Neuronal stem cell (in vitro differentiated cells): ENCODE results near the gene CDH23.

Experiments used
- DNase-seq: peaks from one replicate; pipeline ENCODE4 v3.0.0-alpha.2; 2013; ENCODE audit warnings: low spot score
- H2AFZ ChIP-seq: one replicate; pipeline ENCODE4 v1.6.1; 2013; ENCODE audit warnings: mild to moderate bottlenecking, low read length, inconsistent platforms
- H2AK5ac ChIP-seq: 2 replicates; pipeline ENCODE4 v1.6.1; 2013; ENCODE audit warnings: low read depth, mild to moderate bottlenecking, inconsistent platforms, low read length, moderate library complexity, mixed read lengths
- H2BK120ac ChIP-seq: 2 replicates; pipeline ENCODE4 v1.6.1; 2013; ENCODE audit warnings: low read depth, mild to moderate bottlenecking, inconsistent platforms, low read length, moderate library complexity, mixed read lengths
- H2BK12ac ChIP-seq: one replicate; pipeline ENCODE4 v1.6.1; 2013; ENCODE audit warnings: low read length, inconsistent platforms
- H2BK15ac ChIP-seq: 2 replicates; pipeline ENCODE4 v1.6.1; 2013; ENCODE audit warnings: mild to moderate bottlenecking, low read length, inconsistent platforms, mixed read lengths
- H2BK5ac ChIP-seq: one replicate; pipeline ENCODE4 v1.6.1; 2013; ENCODE audit warnings: inconsistent platforms, mild to moderate bottlenecking, low read length, moderate library complexity
- H3K14ac ChIP-seq: one replicate; pipeline ENCODE4 v1.6.1; 2013; ENCODE audit warnings: low read length, inconsistent platforms
- H3K18ac ChIP-seq: 2 replicates; pipeline ENCODE4 v1.6.1; 2013; ENCODE audit warnings: low read length, inconsistent platforms
- H3K23ac ChIP-seq: 2 replicates; pipeline ENCODE4 v1.6.1; 2013; ENCODE audit warnings: low read depth, mild to moderate bottlenecking, mixed read lengths, low read length, inconsistent platforms; ENCODE audit not compliant: poor library complexity
- H3K27ac ChIP-seq: replicated peaks from 3 replicates; pipeline ENCODE4 v1.5.1; 2013; ENCODE audit warnings: low read length, inconsistent platforms
- H3K27me3 ChIP-seq, 3 experiments: 2 replicates each; pipeline ENCODE4 v1.6.1; 2013; ENCODE audit warnings: low read length in 3 of 3, mild to moderate bottlenecking in 2 of 3, inconsistent platforms in 1 of 3, low read depth in 1 of 3, mixed read lengths in 1 of 3, moderate library complexity in 1 of 3; ENCODE audit not compliant: control insufficient read depth in 3 of 3, insufficient read depth in 3 of 3
- H3K36me3 ChIP-seq, 2 donors: replicated peaks in 1 of 2; 2 replicates each; pipeline ENCODE4 v1.6.1; 2013; ENCODE audit warnings: low read length in 2 of 2; ENCODE audit not compliant: control insufficient read depth in 2 of 2, insufficient read depth in 2 of 2
- H3K4ac ChIP-seq: 2 replicates; pipeline ENCODE4 v1.6.1; 2013; ENCODE audit warnings: inconsistent platforms, mild to moderate bottlenecking, low read length, moderate library complexity
- H3K4me1 ChIP-seq, 2 donors: 1 replicate in 1 of 2; 2 replicates in 1 of 2; pipeline ENCODE4 v1.6.1; 2013; ENCODE audit warnings: low read length in 2 of 2, low read depth in 1 of 2; ENCODE audit not compliant: control insufficient read depth in 2 of 2, insufficient read depth in 1 of 2
- H3K4me2 ChIP-seq: one replicate; pipeline ENCODE4 v1.6.1; 2013; ENCODE audit warnings: mild to moderate bottlenecking, low read length, inconsistent platforms; ENCODE audit not compliant: insufficient read depth, poor library complexity, severe bottlenecking
- H3K4me3 ChIP-seq, 2 donors: 2 replicates each; pipeline ENCODE4 v1.5.1; 2013; ENCODE audit warnings: low read length in 2 of 2, mild to moderate bottlenecking in 2 of 2, inconsistent platforms in 1 of 2, moderate library complexity in 1 of 2
- H3K79me1 ChIP-seq: one replicate; pipeline ENCODE4 v1.6.1; 2013; ENCODE audit warnings: low read depth, mild to moderate bottlenecking, inconsistent platforms, low read length, moderate library complexity
- H3K9ac ChIP-seq: one replicate; pipeline ENCODE4 v1.6.1; 2013; ENCODE audit warnings: mild to moderate bottlenecking, low read depth, low read length, inconsistent platforms; ENCODE audit not compliant: poor library complexity
- H3K9me3 ChIP-seq, 2 donors: replicated peaks in 1 of 2; 2 replicates each; pipeline versions ENCODE3 to v1.6.1; 2013; ENCODE audit warnings: low read length in 2 of 2, mild to moderate bottlenecking in 2 of 2, inconsistent platforms in 1 of 2, low read depth in 1 of 2, mixed read lengths in 1 of 2, moderate library complexity in 1 of 2; ENCODE audit not compliant: control insufficient read depth in 2 of 2, insufficient read depth in 1 of 2
- H4K8ac ChIP-seq: one replicate; pipeline ENCODE4 v1.6.1; 2013; ENCODE audit warnings: low read depth, mild to moderate bottlenecking, inconsistent platforms, low read length, moderate library complexity
- H4K91ac ChIP-seq: one replicate; pipeline ENCODE4 v1.6.1; 2013; ENCODE audit warnings: low read length, low read depth, mild to moderate bottlenecking, inconsistent platforms; ENCODE audit not compliant: poor library complexity
- WGBS, 2 donors: extraction: QIAGEN DNeasy Blood & Tissue Kit; methylation state at CpG; one replicate each; pipeline ENCODE4 v1.1.7; 2013; ENCODE audit warnings: missing lambda C conversion rate in 2 of 2, mixed read lengths in 1 of 2; ENCODE audit not compliant: insufficient read length in 2 of 2, insufficient replicate concordance in 1 of 2; ENCODE audit errors: extremely low coverage in 2 of 2; 5-methylcytosine and 5-hydroxymethylcytosine counted together

CDH23 gene

DNA sequence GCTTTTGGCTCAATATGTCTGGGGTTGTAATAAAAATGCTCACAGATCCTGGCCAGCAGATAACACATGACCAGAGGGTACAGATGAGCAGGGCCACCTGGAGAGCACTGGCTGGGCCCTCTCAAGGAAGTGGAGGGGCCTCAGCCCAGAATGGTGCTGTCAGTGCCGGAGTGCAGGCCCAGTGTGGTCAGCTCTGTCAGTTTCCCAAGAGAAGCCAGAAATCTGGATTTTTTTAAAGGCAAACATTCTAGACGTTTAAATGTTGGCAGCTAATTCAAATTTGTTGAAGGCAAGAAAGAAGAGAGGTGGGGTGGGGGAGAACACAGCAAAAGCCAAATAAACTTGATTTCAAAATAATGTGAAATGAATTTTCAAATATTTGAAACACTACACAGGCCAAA is 320.8 kb downstream of the CDH23 start:
- Histone ChIP-seq H2BK5ac (no peak overlapping the region), H4K91ac (no peak overlapping the region), H3K4me1 (peaks cover 0 to 22% of the 10 kb centered on the region in 2 donors), H3K27ac (no peak overlapping the region), H3K9ac (no peak overlapping the region), H3K14ac (no peak overlapping the region), H2BK12ac (no peak overlapping the region), H4K8ac (no peak overlapping the region), H3K18ac (no peak overlapping the region), H3K36me3 (no peaks in the 10 kb centered on the region), H3K4me2 (no peak overlapping the region), H3K23ac (no peak overlapping the region), H3K4ac (no peak overlapping the region), H2BK15ac (no peak overlapping the region), H2AFZ (no peak overlapping the region), H3K4me3 (no peak overlapping the region), H3K9me3 (no peaks in the 10 kb centered on the region), H2AK5ac (no peak overlapping the region), H3K79me1 (peaks cover 2% of the 10 kb centered on the region), H3K27me3 (peaks cover 0 to 28% (median 0%) of the 10 kb centered on the region in 3 experiments), H2BK120ac (no peak overlapping the region)
- no CpG with 5 or more reads among the region's 2 CpGs for WGBS, 2 donors
- no peak for DNase-seq

DNA sequence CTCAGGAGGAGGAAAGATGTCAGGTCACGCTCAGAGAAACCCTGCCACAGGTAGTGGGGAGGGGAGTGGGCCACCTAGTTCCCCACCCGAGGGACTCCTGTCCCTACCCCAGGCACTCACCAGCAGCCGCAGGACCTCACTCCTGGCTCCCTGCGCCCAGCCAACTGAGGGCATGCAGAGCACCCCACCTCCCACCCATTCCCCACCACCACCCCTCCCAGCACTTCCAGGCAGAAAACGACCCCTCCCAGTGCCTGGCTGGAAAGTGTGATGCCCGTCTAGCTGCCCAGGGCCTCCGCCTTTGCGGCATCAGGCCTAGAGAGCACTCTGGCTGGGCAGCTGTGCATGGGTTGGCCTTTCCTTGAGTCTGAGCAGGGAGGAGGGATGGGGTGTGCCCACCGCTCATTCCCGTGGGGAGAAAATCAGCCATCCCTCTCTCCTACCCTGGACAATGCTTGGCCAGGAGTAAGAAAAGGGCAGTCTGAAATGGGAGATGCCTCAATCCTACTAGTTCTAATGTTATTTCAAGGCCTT is 321.5 kb downstream of the CDH23 start:
- H3K79me1 ChIP-seq, result peaks cover 2% of the 10 kb centered on the region
- H3K4me2 ChIP-seq, result no peak overlapping the region
- WGBS, 2 donors, result no CpG with 5 or more reads among the region's 10 CpGs

DNA sequence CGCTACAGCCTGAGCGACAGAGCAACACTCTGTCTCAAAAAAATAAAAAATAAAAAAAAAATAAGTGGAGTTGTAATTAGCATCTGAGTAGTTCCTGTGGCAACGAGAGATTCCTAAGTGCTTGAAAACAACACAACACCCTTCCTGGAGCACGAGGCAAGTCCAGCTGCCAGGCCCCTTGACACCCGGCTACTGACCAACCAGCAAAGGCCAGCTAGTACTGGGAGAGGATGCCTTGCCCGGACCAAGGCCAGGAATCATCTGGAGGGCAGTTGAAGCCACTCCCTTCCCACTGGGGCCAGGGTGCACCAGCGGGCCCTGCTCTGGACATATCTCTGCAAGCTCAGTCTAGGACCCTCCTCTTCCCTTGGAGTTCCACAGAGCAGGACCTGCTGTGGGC is 322.3 kb downstream of the CDH23 start:
- WGBS, 2 donors, result no CpG with 5 or more reads among the region's 7 CpGs
- no peak overlapping the region for H2AFZ ChIP-seq
- peak overlapping the region; percentile 17 for H2BK5ac ChIP-seq
- no peak overlapping the region for H3K23ac ChIP-seq
- H2BK120ac ChIP-seq, result peak overlapping the region; percentile 63
- H2BK15ac ChIP-seq, result no peak overlapping the region
- peak overlapping the region; percentile 56 for H2AK5ac ChIP-seq
- H3K4me1 ChIP-seq, result peaks cover 0 to 14% of the 10 kb centered on the region in 2 donors
- no peak overlapping the region for H3K9ac ChIP-seq
- no peak overlapping the region for H3K4ac ChIP-seq
- H4K91ac ChIP-seq, result no peak overlapping the region
- H3K14ac ChIP-seq, result no peak overlapping the region
- H3K4me3 ChIP-seq, result no peak overlapping the region
- peak overlapping the region; percentile 4 for H3K18ac ChIP-seq
- H2BK12ac ChIP-seq, result no peak overlapping the region
- peaks cover 0 to 28% (median 0%) of the 10 kb centered on the region in 3 experiments for H3K27me3 ChIP-seq
- no peaks in the 10 kb centered on the region for H3K36me3 ChIP-seq
- no peak overlapping the region for H3K27ac ChIP-seq
- peaks cover 2% of the 10 kb centered on the region for H3K79me1 ChIP-seq
- peak overlapping the region; percentile 1 for H4K8ac ChIP-seq
- DNase-seq, result no peak
- no peaks in the 10 kb centered on the region for H3K9me3 ChIP-seq
- H3K4me2 ChIP-seq, result no peak overlapping the region

More for the DNA sequence above, 321.5 kb downstream of the CDH23 start:
- Histone ChIP-seq H3K4me3 (no peak overlapping the region), H3K36me3 (no peaks in the 10 kb centered on the region), H2AFZ (no peak overlapping the region), H2BK120ac (no peak overlapping the region), H3K9me3 (no peaks in the 10 kb centered on the region), H4K91ac (no peak overlapping the region), H3K23ac (no peak overlapping the region), H3K27ac (no peak overlapping the region), H3K14ac (no peak overlapping the region), H2BK5ac (no peak overlapping the region), H3K18ac (no peak overlapping the region), H2BK15ac (no peak overlapping the region), H2AK5ac (peak overlapping the region; percentile 57), H2BK12ac (no peak overlapping the region), H3K4ac (no peak overlapping the region), H4K8ac (no peak overlapping the region), H3K4me1 (peaks cover 0 to 21% of the 10 kb centered on the region in 2 donors), H3K27me3 (peaks cover 0 to 28% (median 0%) of the 10 kb centered on the region in 3 experiments), H3K9ac (no peak overlapping the region)
- no peak for DNase-seq

DNA sequence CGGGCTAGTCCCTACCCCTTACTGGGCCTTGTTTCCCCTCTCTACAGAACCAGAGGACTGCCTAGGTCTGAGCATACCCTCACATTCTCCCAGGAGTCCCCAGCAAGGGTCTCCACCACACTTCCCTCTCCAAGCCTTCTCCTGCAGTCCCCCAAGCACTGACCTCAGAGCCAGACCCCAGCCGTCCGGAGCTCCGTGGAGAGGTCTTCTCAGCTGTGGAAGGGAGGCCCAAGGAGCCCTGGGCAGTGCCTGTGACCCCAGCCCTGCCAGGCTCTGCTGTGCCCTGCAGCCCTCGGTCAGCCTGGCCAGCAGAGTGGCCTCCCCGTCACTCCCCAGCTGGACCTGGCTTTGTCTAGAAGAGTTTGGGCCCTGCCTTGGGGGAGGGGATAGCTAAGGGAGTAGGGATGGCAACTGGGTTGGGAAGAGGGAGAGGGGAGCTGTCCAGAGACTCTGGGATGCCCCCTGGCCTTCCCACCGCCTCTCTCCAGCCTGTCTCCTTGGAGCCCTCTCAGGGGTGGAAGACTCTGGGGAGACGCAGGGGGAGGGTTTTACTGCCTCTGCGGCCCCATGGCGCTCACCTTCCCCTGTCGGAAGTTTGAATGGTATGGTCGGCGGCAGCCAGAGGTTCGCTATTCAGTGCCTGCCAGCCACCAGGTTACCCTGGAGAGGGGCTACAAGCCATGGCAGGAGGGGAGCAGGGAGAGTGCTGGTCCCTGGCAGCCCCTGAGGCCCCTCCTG is 322.9 kb downstream of the CDH23 start, which contains the start of gene C10orf105:
C10orf105 (minus strand) TSS at position 315 of the 738 bp plus-strand sequence. CDS start 3,441 bp downstream, outside the sequence.
- Histone ChIP-seq H2AFZ (no peak within 1 kb of the TSS), H3K4ac (no peak within 1 kb of the TSS), H3K27me3 (peaks cover 0 to 28% (median 0%) of the 10 kb centered on the region in 3 experiments), H2AK5ac (peak within 1 kb of the TSS; percentile 56), H2BK5ac (peak within 1 kb of the TSS; percentile 17), H2BK120ac (peak within 1 kb of the TSS; percentile 63), H3K79me1 (no peaks in the 10 kb centered on the region), H3K4me1 (peaks cover 0 to 14% of the 10 kb centered on the region in 2 donors), H4K91ac (no peak within 1 kb of the TSS), H3K4me2 (no peak within 1 kb of the TSS), H2BK15ac (peak within 1 kb of the TSS; percentile 11), H4K8ac (peak within 1 kb of the TSS; percentile 1), H3K9me3 (no peaks in the 10 kb centered on the region), H2BK12ac (no peak within 1 kb of the TSS), H3K18ac (peak within 1 kb of the TSS; percentile 89), H3K4me3 (no peak within 1 kb of the TSS), H3K36me3 (no peaks in the 10 kb centered on the region), H3K9ac (no peak within 1 kb of the TSS), H3K14ac (peak within 1 kb of the TSS; percentile 56), H3K27ac (no peak within 1 kb of the TSS), H3K23ac (no peak within 1 kb of the TSS)
- no CpG with 5 or more reads among the region's 14 CpGs for WGBS, 2 donors
- DNase-seq, result no peak
